SK-N-DZ (cell line): ENCODE measurements around the gene WNT8B.

Source experiments
- DNase-seq: peaks from one replicate; pipeline ENCODE4 v3.0.0-alpha.2; 2015; ENCODE audit warnings: low spot score

The WNT8B gene

DNA sequence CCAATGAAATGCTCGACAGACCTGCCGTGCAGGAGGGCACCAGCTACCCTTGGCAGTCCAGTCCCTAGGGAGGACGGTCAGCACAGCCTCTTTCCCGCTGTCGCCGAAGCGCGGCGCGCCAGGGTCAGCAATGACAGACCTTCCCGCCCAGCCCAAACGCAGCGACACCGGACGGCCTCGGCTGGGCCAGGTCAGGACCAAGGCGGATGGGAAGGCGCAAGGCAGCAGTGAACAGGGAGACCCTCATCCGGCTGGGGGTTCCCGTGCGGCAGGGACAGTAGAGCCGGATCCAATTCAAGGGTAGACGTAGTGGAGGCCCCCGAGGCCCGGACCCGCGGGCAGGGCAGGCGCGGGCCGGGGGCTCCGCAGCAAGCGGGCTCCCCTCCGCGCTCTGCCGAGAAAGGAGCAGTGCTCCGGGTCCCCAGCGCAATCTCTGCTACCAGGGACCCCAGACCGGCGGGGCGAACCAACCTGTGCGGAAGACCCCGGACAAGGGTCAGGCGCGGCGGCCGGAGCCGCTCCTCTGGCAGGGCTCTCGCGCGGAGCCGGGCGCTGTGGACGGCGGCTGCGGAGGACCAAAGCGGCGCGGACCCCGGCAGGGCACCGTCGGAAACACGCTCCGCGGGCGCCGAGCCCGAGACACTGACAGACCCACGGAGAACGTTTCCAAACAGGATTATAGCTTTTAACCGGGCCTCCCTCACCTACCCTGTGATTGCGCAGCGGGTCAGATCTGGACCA lies 56.7 kb downstream of the WNT8B start, which contains the start of gene SEC31B:
TSS of gene SEC31B (minus strand) at position 551 of the 741 bp plus-strand sequence. CDS start 2,909 bp downstream, outside the sequence.
- DNase-seq, result peak; percentile 45

DNA sequence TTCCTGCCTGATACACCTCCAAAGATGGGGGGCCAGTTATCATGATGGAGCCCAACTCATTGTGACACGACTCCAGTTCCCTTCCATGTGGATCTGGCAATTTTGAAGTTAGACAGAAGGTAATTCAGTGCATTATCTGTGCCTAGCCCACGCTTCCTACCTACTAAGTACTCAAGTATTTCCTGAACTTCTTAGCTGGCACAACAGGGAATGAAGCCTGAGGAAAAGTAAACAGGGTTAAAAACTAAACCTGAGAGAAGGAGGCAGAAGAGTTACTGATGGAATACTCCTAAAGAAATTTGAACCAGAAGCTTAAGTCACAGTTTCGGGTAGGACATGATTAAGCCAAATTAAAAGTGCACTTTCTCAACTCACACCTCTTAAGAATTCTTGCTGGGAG lies 58.0 kb downstream of the WNT8B start:
- no peak for DNase-seq

DNA sequence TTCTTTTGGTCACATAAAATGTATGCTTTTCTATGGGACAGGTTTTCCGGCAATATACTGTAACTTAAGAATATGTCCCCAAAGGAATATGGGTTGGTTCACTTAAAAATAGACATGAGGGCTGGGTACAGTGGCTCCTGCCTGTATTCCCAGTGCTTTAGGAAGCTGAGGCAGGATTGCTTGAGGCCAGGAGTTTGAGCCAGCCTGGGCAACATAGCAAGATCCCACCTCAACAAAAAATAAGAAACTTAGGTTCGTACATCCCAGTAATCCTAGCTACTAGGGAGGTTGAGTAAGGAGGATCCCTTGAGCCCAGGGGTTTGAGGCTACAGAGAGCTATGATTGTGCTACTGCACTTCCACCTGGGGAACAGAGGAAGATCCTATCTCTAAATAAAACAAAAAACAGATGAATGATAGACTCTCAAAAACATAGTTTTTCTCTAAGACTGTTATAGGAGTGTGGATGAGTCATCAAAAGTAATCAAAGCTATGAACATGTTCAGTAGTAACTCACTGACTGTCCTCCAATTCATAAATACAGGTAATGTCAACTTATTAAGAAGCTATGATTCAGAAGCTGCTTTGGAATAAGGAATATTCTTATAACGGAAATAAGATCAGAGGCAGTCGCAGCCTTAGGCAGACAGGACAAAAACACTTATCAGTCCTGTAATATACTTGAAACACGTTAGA lies 59.4 kb downstream of the WNT8B start:
- DNase-seq, result no peak

DNA sequence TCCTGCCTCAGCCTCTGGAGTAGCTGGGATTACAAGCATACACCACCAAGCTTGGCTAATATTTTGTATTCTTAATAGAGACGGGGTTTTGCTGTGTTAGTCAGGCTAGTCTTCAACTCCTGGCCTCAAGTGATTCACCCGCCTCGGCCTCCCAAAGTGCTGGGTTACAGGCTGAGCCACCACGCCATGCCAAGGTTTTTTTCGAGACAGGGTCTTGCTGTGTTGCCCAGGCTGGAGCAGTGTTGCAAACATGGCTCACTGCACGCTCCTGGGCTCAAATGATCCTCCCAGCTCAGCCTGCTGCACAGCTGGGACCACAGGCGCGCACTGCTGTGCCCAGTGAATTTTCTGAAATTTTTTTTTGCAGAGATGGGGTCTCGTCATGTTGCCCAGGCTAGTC lies 60.1 kb downstream of the WNT8B start:
- no peak for DNase-seq

DNA sequence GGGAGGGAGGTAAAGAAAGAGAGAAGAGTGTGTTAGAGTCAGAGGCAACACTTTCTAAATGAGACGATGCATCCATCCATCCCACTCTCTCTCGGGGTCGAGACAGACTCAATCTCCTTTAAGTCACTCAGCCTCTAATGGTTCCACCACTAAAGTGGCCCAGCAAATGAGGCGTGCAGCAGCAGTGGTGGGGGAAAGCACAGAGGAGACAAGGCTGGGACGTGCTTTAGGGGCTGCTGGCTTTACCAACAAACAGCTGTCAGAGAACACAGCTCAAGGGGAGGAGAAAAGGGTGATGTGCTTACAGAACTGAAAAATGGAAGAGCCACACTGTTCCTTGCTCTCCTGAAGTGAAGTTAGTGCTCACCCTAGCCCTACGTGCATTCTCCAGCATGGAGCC lies 61.4 kb downstream of the WNT8B start:
- DNase-seq, result no peak

- no peak for DNase-seq
These were observed 61.8 kb downstream of the WNT8B start for GRCh38 chr10:100524638-100525037.

- no peak for DNase-seq
These were observed 65.5 kb downstream of the WNT8B start for GRCh38 chr10:100528123-100528886.

DNA sequence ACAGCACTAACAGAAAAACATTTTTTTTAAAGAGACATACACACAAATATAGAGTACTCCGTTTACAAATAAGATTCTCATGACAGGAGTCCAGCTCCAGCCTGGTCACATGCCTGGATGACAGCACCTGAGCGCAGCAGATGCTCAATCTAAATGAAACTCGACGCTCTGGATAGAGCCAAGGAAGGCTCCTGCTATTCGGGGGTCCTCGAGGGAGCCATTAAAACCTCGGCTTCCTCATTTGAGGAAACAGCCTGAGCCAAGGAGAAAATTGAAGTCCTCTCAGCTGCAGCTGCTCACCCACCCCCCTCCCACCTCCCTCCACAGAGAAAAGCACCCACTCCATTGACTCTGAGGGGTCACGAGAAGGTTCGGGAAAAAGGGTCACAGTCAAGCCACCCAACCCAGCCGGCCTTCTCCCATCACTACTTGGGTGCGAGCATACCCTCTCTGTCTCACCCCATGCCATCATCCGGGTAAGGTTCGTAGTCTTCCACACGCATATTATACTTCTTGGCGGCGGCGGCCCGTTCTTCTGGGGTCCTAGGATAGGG lies 66.2 kb downstream of the WNT8B start:
- peak; percentile 24 for DNase-seq

GRCh38 chr10:100529475-100530298 lies 66.9 kb downstream of the WNT8B start, which contains the start of gene NDUFB8:
TSS of gene NDUFB8 (minus strand) at chr10:100529871. CDS start at chr10:100529851, 20 bp downstream.
- DNase-seq, result peak; percentile 91

- no peak for DNase-seq
These were observed 69.0 kb downstream of the WNT8B start for GRCh38 chr10:100531761-100532160.
